HG03571 (cell line): ENCODE data around the gene BCL7A.
"Not testable (repeated sequence)": the region's sequence is repeated elsewhere in the genome, so short reads cannot be mapped to it uniquely, and the experiment has no call there.

ENCODE experiments used
- ATAC-seq: cut with Tn5 transposase; IDR thresholded peaks from one replicate; pipeline ENCODE4 v1.9.1; 2021; ENCODE audit not compliant: unreplicated experiment

BCL7A gene

DNA sequence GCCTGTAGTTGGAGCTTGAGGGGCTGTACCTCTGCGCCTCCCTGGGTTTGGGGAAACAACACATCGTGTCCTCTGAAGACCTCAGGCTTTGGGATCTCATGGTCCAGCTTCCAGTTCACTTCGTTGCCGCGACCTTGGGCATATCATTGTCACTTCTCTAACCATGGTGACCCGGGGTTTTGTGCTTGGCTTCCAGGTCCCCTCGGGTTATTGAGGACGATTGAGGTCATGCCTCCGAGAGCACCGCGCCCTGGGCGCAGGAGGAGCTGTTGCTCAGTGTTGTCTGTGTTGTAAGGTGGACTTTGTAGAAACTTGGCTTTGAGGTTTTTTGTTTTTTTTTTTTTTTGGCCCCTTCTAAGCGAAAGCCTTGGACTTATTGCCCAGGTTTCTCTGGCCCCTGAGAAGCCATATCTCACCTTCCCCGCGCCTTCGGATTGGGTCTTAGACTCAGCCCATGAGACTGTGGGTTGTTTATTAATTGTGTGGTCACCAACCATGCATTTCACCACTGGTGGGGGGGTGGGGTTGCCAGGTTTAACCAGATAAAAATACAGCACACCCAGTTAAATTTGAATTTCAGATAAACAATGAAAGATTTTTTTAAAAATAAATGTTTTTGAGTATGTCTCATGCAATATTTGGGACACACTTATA is 2.6 kb downstream of the BCL7A start:
- ATAC-seq = no peak

DNA sequence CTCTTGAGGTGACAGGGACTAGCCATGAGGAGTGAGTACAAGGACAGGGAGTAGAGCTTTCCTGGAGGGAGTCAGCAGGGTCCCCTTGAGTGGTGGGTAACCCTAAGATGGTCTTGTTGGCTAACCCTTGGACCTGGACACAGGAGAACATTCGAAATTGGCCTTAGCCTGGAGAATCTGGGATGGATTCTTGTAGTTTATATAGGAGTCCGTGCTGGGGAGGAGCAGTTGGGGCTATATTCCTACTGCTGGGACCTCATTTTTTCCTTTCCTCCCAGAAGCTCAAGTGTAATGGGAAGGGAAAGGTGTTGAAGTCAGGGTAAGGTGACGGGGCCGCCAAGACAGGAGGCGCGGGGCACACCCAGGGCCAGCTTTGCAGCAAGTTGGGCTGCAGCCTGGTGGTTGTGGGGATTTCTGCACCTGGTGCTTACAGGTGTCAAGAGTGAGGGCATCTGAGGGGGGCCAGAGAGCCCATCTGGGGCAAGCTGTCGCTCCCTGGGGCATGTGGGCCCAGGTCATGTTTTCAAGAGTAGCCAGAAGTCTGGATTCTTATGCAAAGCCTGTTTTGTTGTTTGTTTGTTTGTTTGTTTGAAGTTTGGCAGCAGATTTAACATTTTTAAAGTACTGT is 5.1 kb downstream of the BCL7A start:
- no peak for ATAC-seq

DNA sequence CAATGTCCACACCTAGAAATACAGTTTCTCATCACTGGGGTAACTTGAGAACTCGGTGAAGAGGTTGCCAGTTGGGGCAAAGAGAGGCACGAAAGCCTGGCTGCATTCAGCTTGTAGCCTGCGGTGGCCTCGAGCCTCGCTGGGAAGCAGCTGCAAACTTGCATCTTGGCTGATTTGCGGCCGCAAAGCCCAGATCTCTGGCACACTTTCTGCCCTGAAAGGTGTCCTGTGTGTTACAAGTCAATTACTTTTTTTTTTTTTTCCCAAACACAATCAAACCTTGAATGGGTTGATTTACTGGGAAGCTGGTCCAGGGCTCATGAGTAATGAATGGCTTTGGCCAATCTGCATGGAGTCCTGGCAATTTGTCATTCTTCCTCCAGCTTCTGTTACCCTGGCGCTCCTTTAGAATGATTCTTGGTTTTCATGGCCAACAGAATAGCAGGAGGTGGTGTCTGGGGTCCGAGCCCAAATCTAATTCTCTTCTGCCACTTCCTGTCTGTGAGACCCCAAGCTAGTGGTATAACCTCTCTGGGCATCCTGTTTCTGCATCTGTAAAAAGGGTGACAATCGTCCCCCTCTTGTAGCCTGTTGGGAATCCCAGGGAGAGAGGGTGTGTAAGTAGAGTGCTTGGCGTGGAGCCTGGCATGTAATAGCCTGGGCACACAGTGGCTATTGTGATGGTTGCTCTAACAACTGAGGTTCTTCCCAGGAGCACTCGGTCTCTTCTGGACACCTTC is 6.7 kb downstream of the BCL7A start:
- no peak for ATAC-seq

DNA sequence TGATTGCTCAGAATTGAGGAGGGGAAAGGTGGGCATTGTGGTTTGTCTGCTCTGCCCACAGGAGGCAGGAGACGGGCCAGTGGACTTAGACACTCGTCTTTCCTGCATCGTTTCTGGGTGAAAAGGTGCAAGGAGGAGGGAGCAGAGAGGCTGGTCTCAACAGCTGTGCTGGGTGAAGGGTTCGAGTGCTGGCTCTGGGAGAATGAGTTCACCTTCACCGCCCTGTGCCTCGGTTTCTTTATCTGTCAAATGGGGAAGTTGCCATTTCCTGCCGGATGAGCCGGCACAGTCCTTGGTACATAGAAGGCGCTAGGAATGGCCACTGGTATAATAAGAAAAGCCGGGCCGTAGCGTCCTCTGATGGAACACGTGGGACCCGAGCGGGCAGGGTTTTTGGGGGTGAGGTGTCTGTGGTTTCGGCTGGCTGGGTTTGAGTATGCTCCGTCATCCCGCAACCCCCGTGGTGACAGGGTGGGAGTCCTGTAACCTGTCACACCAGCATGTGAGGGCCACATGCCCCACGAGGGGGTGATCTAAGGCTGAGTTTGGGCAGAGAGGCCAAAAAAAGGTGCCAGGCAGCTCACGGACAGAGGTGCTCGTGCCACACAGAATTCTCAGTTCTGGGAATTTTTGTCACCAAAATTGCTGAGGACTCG is 7.3 kb downstream of the BCL7A start:
- ATAC-seq = no peak

DNA sequence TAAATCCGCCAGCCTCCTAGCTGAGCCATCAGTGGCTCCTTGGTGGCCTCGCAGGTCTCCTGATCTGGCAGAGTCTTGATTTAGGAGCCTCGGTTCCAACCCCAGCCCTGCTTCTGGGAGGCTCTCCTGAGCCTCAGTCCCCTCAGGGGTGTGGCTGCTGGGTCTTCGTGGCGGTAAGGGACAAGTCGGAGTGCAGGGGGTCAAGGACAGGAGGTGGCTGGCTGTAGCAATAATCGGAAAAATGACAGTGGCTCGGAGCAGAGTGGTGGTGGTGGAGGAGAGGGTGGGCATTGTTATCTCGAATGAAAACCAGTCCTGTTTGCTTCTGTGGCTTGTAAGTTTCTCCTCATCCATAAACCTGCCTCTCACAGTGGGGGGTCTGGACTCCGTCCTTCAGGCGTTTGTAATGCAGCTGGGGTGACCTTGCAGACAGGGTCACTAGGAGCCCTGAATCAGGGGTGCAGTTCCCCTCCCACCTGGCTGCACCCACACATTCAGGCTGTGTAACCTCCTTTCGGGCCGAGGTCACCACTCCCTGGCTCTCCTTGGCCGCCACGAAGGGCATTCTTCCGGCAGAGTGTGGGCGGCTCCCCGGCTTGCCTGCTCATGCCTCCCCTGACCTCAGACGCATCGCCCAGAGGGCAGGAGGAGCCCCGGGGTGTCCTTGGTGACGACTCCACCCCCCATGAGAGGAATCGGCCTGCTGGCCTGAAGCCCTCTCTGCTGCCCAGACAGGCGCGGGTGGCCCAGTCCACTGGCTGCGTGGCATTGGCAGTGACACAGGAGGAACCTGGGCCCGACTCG is 8.1 kb downstream of the BCL7A start:
- no peak for ATAC-seq

DNA sequence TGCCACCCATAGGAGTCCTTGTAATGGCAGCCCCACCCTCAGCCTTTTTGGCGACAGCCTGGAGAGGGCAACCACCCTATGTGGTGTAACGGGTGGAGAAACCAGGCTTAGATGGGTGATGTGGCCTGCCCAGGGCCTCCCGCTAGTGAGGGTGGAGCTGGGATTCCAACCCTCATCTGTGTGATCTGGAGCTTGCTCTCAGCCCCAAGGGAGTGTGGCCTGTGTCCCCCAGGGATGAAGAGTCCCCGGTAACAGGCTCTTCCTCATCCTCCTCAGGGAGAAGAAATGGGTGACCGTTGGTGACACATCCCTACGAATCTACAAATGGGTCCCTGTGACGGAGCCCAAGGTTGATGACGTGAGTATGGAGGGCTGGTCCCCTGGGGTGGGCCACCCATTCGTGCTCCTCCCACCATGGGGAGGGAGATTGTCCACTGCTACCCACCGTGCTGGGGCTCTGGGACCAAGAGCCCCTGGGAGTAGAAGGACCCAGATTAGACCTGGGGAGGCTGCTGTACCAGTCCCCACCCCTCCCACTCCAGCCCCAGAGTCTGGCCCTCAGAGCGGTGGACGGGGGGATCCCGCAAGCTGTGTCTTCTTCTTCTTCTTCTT is 8.8 kb downstream of the BCL7A start:
- no peak for ATAC-seq

DNA sequence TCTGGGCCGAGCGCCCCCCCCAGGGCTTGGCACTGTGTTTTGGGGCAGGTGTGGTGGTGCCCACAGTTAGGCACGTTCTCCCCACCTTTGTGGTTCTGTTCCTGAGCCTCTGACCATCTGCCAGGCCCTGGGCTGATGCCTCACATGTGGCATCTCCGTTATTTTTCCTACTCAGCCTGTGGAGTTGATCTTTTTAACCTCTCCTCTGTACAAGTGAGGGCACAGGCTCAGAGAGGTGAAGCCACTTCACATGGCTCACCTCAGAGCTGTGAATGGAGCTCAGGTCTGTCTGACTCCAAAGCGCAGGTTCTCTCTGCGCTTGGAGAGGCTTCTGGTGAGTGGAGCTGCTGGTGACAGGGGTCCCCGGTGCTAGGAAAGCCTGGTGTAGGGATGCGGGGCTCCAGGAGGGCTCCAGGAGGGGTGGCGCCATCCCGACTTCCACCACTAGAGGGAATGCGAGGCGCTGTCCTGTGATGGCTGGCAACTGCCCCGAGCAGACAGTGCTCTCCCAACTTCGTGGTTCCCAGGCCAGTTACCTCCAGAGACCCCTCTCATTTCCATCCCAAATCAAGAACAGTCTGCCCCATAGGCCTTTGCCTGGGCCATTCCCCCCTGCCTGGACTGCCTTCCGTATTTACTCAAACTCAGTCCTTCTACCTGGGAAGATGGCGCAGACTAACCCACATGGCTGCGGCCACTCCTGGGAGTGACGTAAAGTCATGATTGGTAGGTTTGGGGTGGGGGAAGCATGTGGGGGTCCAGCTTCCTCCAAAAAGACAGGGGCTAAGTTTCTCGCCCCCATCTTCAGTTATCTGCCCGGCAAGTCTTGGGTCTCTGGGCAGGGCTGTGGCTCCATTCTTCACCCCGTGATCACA is 9.9 kb downstream of the BCL7A start:
- no peak for ATAC-seq

DNA sequence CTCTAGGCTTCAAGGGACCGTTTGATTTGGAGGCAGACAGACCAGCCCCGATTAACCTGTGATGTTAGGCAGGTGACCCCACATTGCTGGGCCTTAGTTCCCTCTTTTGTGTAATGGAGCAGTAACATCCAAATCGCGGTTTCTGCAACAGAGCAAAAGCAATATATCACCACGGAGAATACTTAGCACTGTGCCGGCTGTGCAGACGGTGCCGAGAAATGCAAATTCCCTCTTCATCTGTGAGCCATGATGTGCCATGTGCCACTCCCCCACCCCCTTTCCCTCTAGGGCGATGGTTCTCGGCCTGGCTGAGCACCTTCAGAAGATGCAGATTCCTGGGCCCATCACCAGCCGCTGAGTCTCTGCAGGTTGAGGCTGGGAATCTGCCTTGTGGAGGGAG is 10.9 kb downstream of the BCL7A start:
- ATAC-seq = no peak

DNA sequence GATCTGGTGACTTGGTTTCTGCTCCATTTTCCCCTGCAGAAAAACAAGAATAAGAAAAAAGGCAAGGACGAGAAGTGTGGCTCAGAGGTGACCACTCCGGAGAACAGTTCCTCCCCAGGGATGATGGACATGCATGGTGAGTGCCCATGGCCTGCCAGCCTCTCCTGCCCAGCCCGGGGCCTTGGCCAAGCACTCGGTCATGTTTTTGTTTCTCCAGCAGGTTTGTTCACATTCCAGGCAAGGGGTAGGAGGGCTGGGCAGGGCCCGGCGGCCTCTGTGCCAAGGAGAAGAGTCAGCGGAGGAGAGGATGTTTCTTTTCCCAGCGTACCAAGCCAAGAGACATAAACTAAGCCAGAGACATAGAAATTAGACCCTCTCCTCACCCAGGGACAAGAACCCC is 13.6 kb downstream of the BCL7A start:
- ATAC-seq = no peak

DNA sequence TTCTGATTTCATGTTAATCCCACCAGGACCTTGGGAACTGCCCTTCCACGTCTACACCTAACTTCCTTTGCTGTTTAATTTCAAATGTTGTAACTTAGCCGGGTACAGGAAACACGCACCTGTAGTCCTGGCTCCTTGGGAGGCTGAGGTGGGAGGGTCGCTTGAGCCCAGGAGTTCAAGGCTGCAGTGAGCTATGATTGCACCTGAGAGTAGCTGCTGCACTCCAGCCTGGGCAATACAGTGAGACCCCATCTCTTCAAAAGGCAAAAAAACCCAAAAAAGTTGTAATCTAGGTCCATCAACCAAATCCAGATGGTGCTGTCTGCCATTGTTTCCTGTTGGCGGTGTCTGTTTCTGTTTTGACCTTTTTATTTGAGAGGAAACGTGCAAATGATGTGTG is 14.5 kb downstream of the BCL7A start:
- no peak for ATAC-seq

DNA sequence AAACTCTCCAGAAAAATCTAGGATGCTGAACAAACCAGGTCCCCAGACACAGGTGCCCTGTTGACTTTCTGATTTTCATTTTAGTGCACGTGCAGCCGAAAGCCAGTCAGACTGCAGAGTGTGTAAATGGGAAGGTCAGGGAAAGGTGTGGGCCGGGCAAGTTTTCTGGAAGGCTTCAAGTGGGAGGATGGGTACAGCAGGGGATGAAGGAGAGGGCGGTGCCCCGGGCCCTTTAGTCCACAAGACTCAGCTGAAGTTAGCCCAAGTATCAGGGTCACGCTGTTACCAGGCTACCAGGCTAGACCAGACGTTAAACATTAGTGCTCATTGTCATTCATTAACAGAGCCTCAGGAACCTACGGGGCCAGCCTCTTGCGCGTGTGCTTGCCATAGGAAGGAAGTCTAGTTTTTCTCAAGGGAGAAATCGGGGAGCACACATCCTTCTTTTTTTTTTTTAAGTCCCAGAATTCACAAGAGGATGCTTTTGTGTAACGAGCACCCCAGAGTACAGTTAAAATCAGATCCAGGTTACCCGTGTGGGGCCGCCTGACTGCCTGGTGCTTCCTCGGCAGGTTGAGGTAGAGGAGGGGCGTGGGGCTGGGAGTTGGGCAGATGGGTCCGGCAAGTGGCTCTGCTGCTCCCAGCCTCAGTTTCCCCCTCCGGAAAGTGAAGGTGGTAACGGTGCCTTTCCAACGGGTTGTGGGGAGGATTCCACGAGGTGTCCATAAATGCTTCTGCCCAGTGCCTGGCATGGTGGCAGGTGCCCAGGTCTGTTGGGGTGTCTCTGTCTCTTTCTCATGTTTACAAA is 19.1 kb downstream of the BCL7A start:
- ATAC-seq = no peak

DNA sequence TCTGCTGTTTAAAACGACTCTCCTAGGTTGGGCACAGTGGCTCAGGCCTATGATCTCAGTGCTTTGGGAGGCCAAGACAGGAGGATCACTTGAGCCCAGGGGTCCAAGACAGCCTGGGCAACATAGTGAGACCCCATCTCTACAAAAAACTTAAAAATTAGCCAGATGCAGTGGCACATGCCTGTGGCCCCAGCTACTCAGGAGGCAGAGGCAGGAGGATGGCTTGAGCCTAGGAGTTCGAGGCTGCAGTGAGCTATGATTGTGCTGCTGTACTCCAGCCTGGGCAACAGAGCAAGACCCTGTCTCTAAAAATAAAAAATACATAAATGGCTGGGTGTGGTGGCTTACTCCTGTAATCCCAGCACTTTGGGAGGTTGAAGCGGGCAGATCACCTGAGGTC is 19.8 kb downstream of the BCL7A start:
- ATAC-seq = not testable (repeated sequence)

DNA sequence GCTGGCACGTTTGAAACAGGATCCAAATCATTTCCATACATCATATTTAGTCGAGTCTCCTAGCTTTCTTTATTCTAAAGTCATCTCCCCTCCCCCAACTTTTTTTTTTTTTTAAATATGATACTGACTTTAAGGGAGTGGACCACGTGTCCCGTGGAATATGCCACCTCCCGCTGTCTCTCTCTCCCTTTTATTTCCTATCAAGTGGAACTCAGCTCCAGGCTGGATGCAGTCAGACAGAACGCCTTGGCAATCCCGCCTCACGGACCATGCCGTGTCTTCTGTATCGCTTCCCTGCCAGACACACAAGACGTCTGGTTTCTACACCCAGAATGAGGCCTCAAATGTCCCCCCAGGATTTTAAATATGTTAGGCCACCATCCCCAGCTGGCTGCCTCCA is 21.2 kb downstream of the BCL7A start:
- ATAC-seq = no peak

DNA sequence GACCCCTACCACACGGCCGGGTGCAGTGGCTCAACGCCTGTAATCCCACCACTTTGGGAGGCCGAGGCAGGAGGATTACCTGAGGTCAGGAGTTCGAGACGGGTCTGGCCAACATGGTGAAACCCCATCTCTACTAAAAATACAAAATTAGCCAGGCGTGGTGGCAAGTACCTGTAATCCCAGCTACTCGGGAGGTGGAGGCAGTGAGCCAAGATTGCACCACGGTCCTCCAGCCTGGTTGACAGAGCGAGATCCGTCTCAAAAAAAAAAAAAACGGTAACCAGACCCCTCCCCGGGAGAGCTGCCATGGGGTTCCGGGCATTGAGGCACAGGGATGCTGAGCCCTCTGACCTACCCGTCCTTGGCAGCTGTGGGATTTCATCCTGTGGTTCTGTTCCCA is 21.8 kb downstream of the BCL7A start:
- ATAC-seq = no peak

DNA sequence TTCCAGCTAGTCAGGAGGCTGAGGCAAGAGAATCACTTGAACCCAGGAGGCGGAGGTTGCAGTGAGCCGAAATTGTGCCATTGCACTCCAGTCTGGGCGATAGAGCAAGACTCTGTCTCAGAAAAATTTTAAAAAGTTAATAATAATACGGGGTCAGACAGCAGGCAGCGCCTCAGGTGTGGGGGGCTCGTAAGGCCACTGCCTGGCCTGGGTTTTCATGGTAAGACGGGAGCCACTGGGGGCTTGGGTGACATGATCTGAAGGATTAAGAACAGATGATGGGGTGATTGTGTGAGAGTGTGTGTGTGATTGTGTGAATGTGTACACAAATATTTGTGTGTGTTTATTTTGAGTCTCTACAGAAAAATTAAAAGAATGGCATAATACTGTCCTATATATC is 23.6 kb downstream of the BCL7A start:
- ATAC-seq = no peak

DNA sequence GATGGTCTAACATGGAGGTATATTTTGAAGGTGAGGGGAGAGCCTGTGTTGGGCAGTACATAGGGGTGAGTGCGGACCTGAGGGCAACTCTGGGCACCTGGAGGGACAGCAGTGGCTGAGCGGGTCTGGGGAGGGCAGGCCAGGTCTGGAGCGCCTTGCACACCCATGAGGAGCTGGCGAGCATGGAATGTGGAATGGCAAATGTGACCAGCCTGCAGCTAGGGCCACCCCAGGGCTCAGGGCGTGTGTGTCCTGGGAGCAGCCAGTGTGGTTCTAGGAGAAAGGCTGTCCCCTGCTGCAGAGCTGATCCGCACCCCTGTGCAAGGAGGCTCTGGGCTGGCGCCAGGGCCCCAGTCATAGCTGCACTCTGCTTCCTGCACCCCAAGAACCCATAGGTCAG is 24.5 kb downstream of the BCL7A start:
- no peak for ATAC-seq

DNA sequence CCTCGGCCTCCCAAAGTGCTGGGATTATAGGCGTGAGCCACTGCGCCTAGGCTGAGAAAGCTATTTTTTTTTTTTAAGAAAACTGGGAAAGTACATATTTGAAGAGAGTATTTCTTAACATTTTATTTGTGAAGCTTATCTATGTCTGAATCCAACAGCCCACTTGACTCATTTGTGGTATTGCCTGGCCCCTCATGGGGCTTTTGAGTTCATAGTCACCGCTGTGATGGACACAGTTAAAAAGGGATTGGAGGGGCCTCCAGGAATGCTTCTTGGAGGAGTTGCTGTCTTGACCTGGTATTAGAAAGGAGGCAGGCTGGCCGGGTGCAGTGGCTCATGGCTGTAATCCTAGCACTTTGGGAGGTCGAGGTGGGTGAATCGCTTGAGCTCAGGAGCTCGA is 26.5 kb downstream of the BCL7A start:
- no peak for ATAC-seq

DNA sequence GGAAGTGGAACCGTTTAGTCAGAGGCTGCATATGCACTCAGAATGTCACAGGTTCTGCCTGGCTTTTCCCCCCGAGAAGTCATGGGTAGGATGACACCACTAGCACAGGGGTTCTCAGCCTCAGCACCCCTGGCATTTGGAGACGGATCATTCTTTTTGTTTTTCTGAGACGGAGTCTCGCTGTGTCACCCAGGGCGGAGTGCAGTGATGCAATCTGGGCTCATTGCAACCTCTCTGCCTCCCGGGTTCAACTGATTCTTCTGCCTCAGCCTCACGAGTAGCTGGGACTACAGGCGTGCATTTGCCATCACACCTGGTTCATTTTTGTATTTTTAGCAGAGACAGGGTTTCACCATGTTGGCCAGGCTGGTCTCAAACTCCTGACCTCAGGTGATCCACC is 28.1 kb downstream of the BCL7A start:
- no peak for ATAC-seq

DNA sequence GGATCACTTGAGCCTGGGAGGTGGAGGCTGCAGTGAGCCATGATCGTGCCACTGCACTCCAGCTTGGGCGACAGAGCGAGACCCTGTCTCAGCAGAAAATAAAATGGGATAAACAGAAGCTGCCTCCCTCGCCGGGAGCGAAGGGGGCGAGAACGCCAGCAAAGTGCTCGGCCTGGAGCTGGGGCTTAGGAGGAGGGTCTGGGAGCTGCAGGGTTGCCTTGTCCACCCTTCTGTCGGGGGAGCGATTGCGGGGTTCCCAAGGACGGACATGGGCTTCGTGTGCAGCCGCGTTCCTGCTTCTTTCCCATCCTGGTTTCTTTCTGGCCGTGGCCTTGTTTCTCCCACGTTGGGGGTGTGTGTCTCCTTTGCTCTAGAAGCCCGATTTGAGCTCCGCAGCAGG is 29.0 kb downstream of the BCL7A start:
- ATAC-seq = no peak
